AG09319 (cell line): Measurements from ENCODE around the gene TRAF2.

ENCODE experiments used
- DNase-seq: peaks from one replicate; pipeline ENCODE4 v3.0.0-alpha.2; 2010; ENCODE audit warnings: low read depth; ENCODE audit errors: extremely low read depth
- CTCF ChIP-seq: IDR thresholded peaks from 2 replicates; pipeline ENCODE4 v1.5.1; 2011; ENCODE audit warnings: low read depth, mild to moderate bottlenecking, inconsistent platforms, low read length, moderate library complexity

TRAF2 gene

DNA sequence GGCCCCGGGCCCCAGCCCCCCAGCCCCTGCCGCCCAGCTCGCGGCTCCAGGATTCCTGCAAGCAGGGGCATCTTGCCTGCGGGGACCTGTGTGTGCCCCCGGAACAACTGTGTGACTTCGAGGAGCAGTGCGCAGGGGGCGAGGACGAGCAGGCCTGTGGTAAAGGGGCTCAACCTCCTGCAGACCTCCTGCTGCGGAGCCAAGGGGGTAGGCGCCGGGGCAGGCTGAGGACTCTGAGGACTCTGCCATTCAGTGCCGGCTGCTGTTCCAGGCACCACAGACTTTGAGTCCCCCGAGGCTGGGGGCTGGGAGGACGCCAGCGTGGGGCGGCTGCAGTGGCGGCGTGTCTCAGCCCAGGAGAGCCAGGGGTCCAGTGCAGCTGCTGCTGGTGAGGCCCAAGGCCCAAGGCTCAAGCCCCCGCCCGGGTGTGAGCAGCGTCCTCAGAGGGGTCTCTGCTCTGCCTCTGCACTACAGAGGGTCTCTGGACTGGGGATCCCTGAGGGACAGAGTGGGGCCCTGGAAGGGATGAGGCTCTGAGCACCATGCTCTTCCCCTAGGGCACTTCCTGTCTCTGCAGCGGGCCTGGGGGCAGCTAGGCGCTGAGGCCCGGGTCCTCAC lies 30.7 kb upstream of the TRAF2 start:
- no peak for TF ChIP-seq CTCF
- no peak for DNase-seq

- no peak for TF ChIP-seq CTCF
- DNase-seq: no peak
Measured at GRCh38 chr9:136856079-136856476, 30.2 kb upstream of the TRAF2 start.

- no peak for DNase-seq
- no peak for TF ChIP-seq CTCF
Measured at GRCh38 chr9:136856541-136857141, 29.7 kb upstream of the TRAF2 start.

DNA sequence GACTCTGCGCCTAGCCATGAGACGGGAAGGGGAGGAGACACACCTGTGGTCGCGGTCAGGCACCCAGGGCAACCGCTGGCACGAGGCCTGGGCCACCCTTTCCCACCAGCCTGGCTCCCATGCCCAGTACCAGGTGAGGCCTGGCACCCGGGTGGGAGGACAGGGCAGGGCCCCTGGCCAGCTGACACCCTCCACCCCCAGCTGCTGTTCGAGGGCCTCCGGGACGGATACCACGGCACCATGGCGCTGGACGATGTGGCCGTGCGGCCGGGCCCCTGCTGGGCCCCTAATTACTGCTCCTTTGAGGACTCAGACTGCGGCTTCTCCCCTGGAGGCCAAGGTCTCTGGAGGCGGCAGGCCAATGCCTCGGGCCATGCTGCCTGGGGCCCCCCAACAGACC lies 29.1 kb upstream of the TRAF2 start:
- no peak for DNase-seq
- no peak for TF ChIP-seq CTCF

- TF ChIP-seq CTCF: no peak
- DNase-seq: no peak
Measured at GRCh38 chr9:136857581-136858412, 28.5 kb upstream of the TRAF2 start.

DNA sequence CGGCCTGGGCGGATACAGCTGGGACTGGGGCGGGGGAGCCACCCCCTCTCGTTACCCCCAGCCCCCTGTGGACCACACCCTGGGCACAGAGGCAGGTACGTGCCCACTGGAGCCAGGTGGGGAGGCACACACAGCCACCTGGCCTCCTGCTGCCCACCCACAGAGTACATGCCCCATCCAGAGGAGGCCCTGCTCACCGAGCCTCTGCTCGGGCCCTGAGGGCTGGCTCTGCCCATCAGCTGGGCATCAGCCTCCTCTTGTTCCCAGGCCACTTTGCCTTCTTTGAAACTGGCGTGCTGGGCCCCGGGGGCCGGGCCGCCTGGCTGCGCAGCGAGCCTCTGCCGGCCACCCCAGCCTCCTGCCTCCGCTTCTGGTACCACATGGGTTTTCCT lies 27.9 kb upstream of the TRAF2 start:
- TF ChIP-seq CTCF: no peak
- no peak for DNase-seq
